ENCODE results near the gene CCDC136.

The CCDC136 gene

GRCh38 chr7:128777156-128778123, 14.3 kb upstream of the CCDC136 start:
- H3K27ac ChIP-seq: no peak overlapping the region

GRCh38 chr7:128778946-128779345, 12.8 kb upstream of the CCDC136 start:
- TF ChIP-seq ZFX (IDR thresholded peaks at IDR 0.05; ENCODE audit: borderline replicate concordance): no peak
- no peak for TF ChIP-seq CTCF (IDR thresholded peaks at IDR 0.05)
- no peak overlapping the region for H3K27ac ChIP-seq

More at GRCh38 chr7:128777156-128778123, 14.3 kb upstream of the CCDC136 start:
- TF ChIP-seq ZFX (IDR thresholded peaks at IDR 0.05; ENCODE audit: borderline replicate concordance) (no peak), CTCF (IDR thresholded peaks at IDR 0.05) (no peak)

GRCh38 chr7:128781126-128781525, 10.6 kb upstream of the CCDC136 start:
- H3K27ac ChIP-seq: no peak overlapping the region
- no peak for TF ChIP-seq ZFX (IDR thresholded peaks at IDR 0.05; ENCODE audit: borderline replicate concordance)
- TF ChIP-seq CTCF (IDR thresholded peaks at IDR 0.05): no peak

- no peak overlapping the region for H3K27ac ChIP-seq
- TF ChIP-seq CTCF (IDR thresholded peaks at IDR 0.05): no peak
- TF ChIP-seq ZFX (IDR thresholded peaks at IDR 0.05; ENCODE audit: borderline replicate concordance): no peak
Observed at GRCh38 chr7:128781851-128782250, 9.9 kb upstream of the CCDC136 start.

GRCh38 chr7:128783143-128783861, 8.5 kb upstream of the CCDC136 start:
- TF ChIP-seq ZFX (IDR thresholded peaks at IDR 0.05; ENCODE audit: borderline replicate concordance): no peak
- no peak for TF ChIP-seq CTCF (IDR thresholded peaks at IDR 0.05)

GRCh38 chr7:128785738-128786137, 6.0 kb upstream of the CCDC136 start:
- TF ChIP-seq CTCF (IDR thresholded peaks at IDR 0.05): no peak
- no peak for TF ChIP-seq ZFX (IDR thresholded peaks at IDR 0.05; ENCODE audit: borderline replicate concordance)
- H3K27ac ChIP-seq: no peak overlapping the region

More at GRCh38 chr7:128783143-128783861, 8.5 kb upstream of the CCDC136 start:
- H3K27ac ChIP-seq: no peak overlapping the region

Measured in 22Rv1 (cell line).